GM19467 (cell line): ENCODE data around the gene INAVA.
"Not testable (repeated sequence)": the region's sequence is repeated elsewhere in the genome, so short reads cannot be mapped to it uniquely, and the experiment has no call there.

ENCODE experiments used
- ATAC-seq: cut with Tn5 transposase; IDR thresholded peaks from one replicate; pipeline ENCODE4 v1.9.1; 2021; ENCODE audit warnings: mild to moderate bottlenecking, moderate library complexity; ENCODE audit not compliant: unreplicated experiment

INAVA gene

GRCh38 chr1:200896531-200897196 is 2.0 kb downstream of the INAVA start:
- ATAC-seq: no peak

- ATAC-seq: no peak
These were observed 2.6 kb downstream of the INAVA start for GRCh38 chr1:200897259-200897658.

GRCh38 chr1:200899015-200899386 is 4.3 kb downstream of the INAVA start:
- no peak for ATAC-seq

GRCh38 chr1:200899451-200899915 is 4.8 kb downstream of the INAVA start:
- no peak for ATAC-seq

GRCh38 chr1:200899954-200900867 is 5.5 kb downstream of the INAVA start:
- no peak for ATAC-seq

- no peak for ATAC-seq
These were observed 6.2 kb downstream of the INAVA start for GRCh38 chr1:200900877-200901276.

GRCh38 chr1:200901350-200901749 is 6.7 kb downstream of the INAVA start:
- ATAC-seq: no peak

- no peak for ATAC-seq
These were observed 7.2 kb downstream of the INAVA start for GRCh38 chr1:200901796-200902444.

GRCh38 chr1:200903793-200904192 is 9.1 kb downstream of the INAVA start:
- no peak for ATAC-seq

- no peak for ATAC-seq
These were observed 10.1 kb downstream of the INAVA start for GRCh38 chr1:200904772-200905171.

GRCh38 chr1:200905411-200906052 is 10.8 kb downstream of the INAVA start:
- no peak for ATAC-seq

GRCh38 chr1:200906491-200906890 is 11.8 kb downstream of the INAVA start:
- ATAC-seq: no peak

GRCh38 chr1:200907611-200908097 is 13.0 kb downstream of the INAVA start:
- ATAC-seq: peak; percentile 45

GRCh38 chr1:200908191-200908868 is 13.6 kb downstream of the INAVA start:
- ATAC-seq: no peak

- peak; percentile 24 for ATAC-seq
These were observed 14.4 kb downstream of the INAVA start for GRCh38 chr1:200909071-200909470.

- peak; percentile 35 for ATAC-seq
These were observed 15.1 kb downstream of the INAVA start for GRCh38 chr1:200909757-200910239.

- ATAC-seq: no peak
These were observed 16.7 kb downstream of the INAVA start for GRCh38 chr1:200911361-200911760.

GRCh38 chr1:200911936-200912335 is 17.2 kb downstream of the INAVA start:
- not testable (repeated sequence) for ATAC-seq

- no peak for ATAC-seq
These were observed 18.2 kb downstream of the INAVA start for GRCh38 chr1:200912737-200913407.

- no peak for ATAC-seq
These were observed 21.5 kb downstream of the INAVA start for GRCh38 chr1:200916152-200916551.
